ENCODE data around the gene CADM1.

DNA sequence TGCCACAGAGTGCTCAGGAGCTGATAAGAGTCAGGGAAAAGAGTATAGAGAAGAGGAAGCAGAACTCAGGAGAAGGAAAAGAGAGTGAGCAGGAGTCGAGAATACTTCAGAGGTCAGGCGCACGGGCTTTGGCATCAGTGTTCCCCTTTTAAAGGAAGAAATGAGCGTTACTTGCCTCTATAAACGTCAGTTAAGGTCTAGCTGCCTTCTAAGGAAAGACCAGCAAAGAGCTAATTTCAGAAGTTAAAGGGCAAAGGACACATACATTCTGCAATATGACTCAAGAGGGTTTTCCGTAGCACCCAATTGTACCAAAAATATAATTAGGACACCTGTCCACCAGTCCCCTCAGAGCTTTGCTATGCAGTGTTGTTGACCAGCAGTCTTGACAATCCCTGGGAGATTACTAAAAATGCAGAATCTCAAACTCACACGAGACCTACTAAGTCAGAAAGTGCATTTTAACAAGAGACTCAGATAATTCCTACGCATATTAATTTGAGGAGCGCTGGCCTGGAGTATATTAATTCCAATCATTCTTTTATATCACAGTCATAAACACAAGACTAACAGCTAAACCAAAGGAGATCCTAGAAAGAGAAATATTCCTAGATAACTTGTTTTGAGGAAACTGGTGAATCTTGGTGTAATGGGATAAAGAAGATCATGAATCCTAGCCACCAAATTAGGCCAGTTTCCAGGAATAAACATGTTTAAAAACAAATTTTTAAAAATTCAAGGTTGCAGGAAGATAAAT, 249.0 kb downstream of the CADM1 start:
- TF ChIP-seq, protein P1, sequence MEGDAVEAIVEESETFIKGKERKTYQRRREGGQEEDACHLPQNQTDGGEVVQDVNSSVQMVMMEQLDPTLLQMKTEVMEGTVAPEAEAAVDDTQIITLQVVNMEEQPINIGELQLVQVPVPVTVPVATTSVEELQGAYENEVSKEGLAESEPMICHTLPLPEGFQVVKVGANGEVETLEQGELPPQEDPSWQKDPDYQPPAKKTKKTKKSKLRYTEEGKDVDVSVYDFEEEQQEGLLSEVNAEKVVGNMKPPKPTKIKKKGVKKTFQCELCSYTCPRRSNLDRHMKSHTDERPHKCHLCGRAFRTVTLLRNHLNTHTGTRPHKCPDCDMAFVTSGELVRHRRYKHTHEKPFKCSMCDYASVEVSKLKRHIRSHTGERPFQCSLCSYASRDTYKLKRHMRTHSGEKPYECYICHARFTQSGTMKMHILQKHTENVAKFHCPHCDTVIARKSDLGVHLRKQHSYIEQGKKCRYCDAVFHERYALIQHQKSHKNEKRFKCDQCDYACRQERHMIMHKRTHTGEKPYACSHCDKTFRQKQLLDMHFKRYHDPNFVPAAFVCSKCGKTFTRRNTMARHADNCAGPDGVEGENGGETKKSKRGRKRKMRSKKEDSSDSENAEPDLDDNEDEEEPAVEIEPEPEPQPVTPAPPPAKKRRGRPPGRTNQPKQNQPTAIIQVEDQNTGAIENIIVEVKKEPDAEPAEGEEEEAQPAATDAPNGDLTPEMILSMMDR (conservative IDR thresholded peaks at IDR 0.05 in 1 of 2, IDR thresholded peaks at IDR 0.05 in 1 of 2; ENCODE audit: low read depth in 1 of 2, low read length in 2 of 2): no peak
- no peak for TF ChIP-seq EZH2 (IDR thresholded peaks at IDR 0.05; ENCODE audit: low read length, missing control alignments)
